Measurements from ENCODE around the gene SLC35G2.
"Not testable (repeated sequence)": the region's sequence is repeated elsewhere in the genome, so short reads cannot be mapped to it uniquely, and the experiment has no call there.

The SLC35G2 gene

DNA sequence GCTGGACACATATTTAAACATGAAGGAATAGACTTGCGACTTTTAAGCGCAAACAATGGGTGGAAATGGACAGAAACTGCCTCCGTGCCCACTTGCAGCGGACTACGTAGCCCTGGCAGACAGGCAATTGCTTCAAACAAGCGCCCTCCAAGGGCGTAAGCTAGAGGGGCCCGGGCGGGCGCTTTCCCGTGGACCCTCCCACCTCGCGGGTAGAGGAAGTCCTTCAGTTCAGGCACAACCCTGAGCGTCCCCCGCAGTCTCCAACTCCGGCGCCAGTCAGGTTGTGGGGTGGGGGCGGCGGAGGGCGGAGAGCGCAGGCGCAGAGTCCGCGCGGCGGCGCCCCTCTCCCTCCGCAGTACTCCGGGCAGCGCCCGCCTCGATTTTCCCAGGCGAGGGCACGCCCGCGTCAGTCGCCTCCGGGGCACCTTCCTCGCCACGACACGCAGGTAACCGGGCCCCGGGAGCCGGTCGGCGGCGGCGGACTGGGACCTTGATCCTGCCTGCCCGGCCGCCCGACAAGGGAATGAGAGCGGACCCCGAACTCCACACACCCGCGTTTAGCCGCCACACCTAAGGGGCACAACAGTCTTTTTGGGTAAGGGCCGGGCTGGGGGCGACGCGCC, at the start of gene SLC35G2:
Gene SLC35G2, plus strand, starts transcription at position 358 of the 623 bp plus-strand sequence. CDS start 35,335 bp downstream, outside the sequence.
- DNase-seq (ENCODE audit: low read depth), result no peak

DNA sequence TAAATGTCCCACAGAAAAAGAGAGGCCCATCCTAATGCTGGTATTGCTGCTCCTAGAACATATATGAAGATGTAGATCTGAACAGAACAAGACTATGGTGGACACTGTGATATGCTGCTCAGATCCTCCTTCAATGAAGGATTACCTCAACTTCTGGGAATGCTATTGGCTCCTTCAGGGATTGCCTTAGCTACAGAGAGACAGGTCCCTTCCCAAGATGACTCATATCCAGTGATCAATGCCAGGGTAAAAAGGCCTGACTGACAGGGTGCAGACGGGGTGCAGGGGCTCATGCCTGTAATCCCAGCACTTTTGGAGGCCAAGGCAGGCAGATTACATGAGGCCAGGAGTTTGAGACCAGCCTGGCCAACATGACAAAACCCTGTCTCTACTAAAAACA, 46.2 kb upstream of the SLC35G2 start:
- DNase-seq (ENCODE audit: low read depth), result no peak

DNA sequence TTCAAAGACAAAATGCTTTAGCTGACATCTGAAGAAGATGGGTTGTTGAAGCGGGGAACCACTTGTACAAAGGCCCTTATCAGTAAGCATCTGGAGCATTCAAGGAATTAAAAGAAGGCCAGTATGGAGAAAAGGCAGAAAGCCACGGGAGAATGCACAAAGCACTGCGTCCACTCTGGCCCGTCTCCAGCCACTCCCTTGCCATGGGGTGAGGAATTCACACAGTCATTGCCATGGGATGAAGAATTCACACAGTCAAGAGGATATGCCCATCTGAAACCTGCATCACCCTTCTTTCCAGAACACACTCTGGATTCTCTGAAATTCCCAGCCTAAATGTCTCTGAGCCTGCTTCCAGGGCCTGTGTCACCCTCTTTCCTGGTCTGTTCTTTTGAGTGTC, 40.1 kb upstream of the SLC35G2 start:
- DNase-seq (ENCODE audit: low read depth), result no peak

DNA sequence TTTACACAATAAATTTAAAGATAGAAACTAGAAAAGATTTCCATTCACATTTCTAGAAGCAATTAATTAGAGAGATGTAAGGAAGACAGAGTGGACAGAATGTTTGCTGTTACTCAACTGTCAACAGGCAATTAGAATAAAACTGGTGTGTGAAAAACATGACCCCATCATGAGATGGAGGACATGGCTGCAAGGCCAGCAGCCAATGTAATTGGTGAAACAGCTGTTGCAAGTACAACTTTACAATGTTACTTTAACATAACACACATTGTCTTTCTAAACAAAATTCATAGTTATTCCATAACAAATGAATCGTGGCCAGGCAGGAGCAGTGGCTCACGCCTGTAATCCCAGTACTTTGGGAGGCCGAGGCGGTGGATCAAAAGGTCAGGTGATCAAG, 38.2 kb upstream of the SLC35G2 start:
- no peak for DNase-seq (ENCODE audit: low read depth)

DNA sequence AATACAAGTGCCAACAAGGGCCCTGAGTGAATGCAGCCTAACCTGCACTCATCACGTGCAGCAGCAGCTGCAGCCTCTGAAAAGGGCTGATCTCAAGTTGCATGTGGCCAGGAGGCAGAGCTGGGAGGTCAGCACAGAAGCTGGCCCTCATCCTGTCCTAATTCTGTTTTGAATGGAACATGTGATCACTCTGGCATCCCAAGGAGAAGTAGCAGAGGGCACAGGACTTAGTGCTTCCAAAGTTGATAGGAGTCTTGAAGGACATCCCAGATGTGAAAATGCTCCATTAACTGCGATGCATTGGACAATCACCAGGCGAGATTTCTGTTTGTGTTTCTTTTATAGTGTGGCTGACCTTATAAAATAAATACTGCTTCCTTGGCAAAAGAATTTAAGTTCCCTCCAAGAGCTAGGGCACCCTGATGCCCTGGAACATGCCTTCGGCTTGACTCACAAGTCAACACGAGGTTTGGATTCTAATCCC, 35.2 kb upstream of the SLC35G2 start:
- DNase-seq (ENCODE audit: low read depth), result no peak

DNA sequence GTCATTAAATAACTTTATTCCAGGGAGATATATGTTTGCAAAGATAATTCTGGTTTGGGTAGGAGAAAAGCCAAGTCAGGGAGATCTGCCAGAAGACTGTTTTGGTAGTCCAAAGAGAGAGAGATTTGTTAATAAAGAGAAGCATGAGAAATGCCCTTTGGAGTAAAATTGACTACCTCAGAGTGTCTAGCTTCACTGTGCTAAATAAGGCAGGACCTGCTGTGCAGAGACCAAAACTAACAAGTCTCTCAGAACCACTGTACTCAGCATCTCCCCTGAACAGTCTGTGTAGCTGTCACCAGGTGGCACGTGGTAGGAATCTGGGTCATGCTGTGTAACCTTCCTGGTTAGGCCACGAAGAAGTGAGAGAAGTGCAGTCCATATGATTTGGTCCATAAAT, 31.6 kb upstream of the SLC35G2 start:
- DNase-seq (ENCODE audit: low read depth), result peak; percentile 31

DNA sequence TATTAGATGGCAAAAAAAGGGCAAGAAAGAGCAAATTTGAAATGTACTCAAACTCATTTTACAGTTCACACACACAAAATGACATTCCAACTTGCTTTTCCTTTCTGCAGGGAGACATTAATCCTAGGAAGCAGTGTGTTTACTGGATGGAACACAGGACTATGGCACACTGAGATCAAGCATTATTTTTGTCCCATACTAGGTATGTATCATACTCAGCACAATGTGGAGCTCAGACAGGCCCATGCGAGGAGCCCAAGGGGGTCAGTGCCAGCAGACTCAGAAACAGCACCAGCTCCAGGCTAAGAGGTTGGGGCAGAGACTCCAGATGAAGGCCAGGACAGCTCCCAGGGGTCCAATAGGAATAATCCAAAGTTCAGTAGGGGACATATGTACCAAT, 30.8 kb upstream of the SLC35G2 start:
- no peak for DNase-seq (ENCODE audit: low read depth)

DNA sequence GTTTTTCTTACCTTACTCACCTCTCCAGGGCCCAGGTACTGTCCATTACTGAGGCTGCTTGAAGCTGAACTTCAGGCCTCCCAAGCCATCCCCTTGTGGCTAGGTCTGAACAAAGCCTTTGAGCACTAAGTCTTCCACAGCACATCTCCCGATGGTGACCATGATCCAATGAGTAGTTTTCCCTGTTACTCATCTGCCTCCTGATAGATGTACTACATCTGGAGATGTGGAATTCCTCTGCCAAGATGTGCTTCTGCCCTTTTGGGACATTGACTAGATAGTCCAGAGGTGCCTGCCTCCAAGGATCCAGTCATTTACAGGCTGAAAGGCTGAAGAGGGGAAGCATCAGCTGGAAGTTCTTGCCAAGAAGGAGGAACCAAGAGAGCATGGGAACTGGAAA, 28.9 kb upstream of the SLC35G2 start:
- DNase-seq (ENCODE audit: low read depth), result no peak

DNA sequence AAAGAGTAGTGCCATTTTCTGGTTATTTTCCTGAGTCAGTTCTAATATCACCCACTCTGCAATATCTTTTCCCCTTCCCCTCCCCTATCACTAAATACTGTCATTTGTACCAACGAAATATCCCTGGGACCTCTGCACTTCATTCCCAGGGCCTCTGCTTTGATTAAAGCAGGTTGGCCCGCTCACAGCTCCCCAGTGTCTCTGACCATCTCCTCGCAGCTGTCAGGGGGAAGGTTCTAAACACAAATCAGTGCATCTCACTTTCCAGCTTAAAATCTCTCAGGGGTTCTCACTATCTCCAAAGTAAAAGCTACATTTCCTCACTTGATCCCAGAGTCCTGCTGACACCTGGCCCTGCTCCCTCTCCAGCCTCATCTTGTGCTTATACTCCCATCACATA, 28.1 kb upstream of the SLC35G2 start:
- DNase-seq (ENCODE audit: low read depth), result no peak

DNA sequence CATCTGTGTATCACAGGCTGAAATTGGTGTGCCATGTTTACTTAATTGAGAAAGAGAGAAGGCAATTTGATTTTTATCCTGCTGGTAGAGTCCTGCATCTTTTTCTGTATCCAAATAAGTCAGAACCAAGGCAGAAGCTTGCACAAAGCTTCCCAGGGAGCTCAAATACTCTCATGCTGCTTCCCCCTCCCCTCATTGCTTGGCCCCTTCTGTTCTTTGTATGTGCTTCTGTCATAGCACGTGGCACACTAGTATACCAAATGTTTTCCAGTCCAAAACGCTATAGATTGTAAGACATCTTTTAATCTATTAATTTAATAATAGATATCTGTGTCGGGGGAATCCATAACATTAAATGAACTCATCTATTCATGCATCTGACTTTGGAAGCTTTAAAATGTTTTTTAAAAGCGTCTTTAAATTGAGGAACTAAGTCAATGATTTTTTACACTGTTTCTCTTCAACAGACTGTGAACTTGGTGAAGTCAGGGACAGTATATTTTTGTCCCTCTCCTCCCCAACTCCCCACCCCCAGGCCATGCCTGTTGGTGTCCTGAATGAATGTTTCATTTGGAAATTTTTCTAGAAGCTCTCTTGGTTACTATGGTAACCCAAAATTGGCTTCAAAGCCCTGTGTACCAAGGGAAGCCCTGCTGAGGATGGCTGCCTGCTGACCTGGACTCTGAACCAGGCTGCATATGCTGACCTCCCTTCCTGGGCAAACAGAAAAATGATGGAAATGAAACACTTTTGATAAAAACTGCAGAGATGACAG, 26.2 kb upstream of the SLC35G2 start:
- no peak for DNase-seq (ENCODE audit: low read depth)

DNA sequence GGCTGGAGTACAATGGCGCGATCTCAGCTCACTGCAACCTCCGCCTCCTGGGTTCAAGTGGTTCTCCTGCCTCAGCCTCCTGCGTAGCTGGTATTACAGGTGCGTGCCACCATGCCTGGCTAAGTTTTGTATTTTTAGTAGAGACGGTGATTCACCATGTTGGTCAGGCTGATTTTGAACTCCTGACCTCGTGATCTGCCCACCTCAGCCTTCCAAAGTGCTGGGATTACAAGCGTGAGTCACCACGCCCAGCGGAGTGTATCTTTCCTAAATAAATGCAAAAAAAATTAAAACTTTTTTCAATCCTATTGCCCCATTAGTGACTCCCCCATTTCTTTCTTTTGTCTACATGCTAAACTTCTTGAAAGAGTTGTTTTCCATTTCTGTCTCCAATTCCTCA, 17.8 kb upstream of the SLC35G2 start:
- not testable (repeated sequence) for DNase-seq (ENCODE audit: low read depth)

DNA sequence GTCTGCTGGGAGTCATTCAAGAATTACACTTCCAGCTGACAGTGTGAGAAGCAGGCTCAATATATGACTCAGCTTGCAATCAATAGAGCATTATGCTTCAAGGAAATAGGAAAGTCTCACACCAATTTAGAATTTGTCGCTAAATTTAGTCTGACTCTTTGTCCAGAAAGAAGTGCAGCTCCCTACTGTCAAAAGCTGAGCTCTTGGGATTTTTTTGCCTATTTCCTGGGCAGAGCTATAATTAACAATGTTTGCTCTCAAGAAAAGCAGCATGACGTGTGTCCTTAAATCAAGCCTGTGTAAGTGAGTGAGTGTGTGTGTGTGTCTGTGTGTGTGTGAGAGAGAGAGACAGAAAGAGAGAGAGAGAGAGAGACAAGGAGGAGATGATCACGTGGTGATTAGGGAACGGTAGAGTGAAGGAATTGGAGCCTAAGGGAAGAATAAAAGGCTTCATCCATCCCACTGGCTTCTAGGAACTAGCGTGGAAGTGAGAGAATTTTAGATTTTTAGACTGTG, 16.4 kb upstream of the SLC35G2 start:
- DNase-seq (ENCODE audit: low read depth), result no peak

DNA sequence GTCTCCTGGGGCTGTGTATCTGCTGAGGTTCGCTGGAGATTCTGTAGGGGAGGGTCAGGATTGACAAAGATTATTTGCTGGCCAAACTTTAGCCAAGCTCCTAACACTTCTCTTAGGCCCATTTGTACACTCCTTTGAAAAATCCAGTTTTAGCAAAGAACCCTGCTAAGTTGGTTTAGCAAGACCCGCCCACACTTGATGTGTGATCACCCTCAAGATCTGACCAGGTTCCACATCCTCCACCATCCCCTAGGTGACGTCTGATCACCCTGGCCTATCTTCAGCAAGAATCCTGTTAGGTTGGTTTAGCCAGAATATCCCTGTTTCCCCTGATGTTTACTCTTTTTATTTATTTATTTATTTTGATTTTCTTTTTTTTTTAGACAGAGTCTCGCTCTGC, 14.8 kb upstream of the SLC35G2 start:
- no peak for DNase-seq (ENCODE audit: low read depth)

DNA sequence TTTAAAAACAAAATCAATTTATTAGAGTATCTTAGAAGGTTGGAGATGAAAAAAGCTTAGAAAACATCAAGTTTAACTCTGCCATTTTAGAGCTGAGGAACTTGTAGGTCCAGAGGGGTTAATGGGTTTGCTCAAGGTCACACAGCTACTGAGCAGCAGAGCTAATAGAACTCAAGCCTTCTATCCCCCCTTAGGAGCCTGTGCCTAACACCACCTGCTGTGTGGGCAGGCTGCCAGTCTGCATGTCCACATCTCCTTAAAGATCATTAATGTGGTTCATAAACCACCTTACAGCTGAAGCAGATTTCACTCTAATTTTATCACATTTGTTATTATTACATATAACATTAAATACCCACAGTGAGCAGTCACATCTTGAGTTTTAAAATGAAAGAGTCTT, 14.1 kb upstream of the SLC35G2 start:
- DNase-seq (ENCODE audit: low read depth), result no peak

DNA sequence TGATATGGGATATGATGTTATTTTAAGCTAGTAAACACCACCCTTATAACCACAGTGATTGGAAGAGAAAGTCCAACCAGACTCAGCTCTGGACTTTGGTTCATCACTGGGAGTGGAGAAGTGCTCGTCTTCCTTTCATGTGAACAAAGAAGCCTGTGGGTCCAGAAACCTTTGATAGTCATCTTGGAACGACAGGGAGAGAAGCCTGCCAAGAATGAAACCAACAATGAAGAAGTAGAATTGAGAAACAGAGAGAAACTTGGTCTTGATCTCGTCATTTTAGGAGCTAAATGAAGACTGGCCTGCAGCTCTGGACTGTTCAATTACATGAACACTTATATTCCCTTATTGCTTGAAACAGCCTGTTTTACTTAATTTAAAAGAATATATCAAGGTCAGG, 13.1 kb upstream of the SLC35G2 start:
- no peak for DNase-seq (ENCODE audit: low read depth)

DNA sequence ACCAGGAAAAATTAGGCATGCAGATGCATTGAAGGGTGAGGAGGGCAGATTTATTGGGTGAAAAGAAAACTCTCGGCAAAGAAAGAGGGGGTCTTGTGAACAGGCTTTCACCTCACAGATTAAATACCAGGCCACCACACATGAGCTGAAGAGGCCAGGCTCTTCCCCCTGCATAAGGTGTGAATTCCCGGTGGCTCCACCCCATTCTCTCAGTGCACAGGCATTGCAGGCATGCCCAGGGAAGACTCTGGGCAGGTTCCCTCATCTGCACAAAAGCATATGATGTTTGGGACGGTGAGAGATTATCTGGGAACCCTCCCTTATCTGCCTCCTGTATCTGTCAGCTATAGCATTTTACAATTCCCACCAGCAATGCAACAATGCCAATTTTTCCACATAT, 7.2 kb upstream of the SLC35G2 start:
- DNase-seq (ENCODE audit: low read depth), result no peak

DNA sequence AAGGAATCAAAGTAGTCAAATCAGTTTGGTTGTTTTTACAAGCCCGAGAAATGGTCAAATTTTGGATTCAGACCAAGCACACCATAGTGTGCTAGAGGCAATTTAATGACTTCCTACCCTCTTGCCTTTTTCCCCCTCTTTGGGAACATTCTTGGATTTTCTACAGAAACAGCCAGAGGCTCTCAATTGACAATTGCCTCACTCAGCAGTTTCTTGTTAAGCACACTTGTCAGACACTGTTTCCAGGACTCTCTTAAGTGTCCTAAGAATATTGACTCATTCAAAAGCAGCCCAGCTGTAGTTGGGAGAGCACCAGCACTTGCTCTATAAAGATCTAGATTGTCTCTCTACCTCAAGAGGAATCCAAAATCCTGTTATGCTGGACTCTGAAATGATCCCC, 1.5 kb upstream of the SLC35G2 start:
- DNase-seq (ENCODE audit: low read depth), result no peak

DNA sequence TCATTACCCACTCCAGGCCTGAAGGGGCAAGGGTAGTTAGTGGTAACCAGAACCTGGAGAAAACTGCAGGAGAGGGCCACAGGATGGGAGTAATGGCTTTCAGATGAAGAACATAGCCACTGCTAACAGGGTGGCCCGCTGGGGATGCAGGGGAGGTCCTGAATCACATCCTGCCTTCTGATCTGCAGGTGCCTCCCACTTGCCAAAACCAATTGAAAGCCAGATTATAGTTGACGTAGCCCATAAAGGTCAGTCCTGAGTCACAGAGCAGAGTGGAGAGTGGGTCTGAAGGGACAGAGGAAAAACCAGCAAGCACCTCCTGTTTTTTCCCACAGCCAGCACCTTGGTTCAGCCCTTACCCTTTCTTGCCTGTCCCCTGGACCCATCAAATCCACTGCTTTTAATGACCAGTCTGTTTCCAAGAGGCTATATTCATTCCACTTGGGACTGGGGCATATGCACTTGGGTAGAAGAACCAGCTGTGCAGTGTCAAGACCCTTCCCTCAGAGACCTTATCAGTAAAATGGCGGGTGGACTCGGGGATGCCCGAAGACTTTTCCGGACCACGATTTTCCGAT, 646 bp upstream of the SLC35G2 start:
- DNase-seq (ENCODE audit: low read depth), result peak; percentile 66

DNA sequence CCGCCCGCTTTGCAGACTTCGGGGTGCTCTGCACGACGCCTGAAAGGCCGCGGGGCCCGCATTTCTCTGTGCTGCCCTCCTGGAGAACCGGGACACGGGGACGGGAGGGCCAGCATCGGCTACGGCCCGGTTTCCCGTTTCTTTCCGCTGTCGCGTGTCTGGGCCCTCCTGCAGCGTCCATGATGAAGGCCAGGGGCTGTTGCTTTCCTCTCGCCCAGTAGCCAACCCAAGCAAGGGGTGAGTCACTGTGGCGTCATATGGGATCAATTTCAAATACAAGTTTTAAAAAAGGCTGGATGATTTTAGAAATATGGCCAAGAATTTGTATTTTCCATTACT, 435 bp downstream of the SLC35G2 start:
- peak; percentile 83 for DNase-seq (ENCODE audit: low read depth)

DNA sequence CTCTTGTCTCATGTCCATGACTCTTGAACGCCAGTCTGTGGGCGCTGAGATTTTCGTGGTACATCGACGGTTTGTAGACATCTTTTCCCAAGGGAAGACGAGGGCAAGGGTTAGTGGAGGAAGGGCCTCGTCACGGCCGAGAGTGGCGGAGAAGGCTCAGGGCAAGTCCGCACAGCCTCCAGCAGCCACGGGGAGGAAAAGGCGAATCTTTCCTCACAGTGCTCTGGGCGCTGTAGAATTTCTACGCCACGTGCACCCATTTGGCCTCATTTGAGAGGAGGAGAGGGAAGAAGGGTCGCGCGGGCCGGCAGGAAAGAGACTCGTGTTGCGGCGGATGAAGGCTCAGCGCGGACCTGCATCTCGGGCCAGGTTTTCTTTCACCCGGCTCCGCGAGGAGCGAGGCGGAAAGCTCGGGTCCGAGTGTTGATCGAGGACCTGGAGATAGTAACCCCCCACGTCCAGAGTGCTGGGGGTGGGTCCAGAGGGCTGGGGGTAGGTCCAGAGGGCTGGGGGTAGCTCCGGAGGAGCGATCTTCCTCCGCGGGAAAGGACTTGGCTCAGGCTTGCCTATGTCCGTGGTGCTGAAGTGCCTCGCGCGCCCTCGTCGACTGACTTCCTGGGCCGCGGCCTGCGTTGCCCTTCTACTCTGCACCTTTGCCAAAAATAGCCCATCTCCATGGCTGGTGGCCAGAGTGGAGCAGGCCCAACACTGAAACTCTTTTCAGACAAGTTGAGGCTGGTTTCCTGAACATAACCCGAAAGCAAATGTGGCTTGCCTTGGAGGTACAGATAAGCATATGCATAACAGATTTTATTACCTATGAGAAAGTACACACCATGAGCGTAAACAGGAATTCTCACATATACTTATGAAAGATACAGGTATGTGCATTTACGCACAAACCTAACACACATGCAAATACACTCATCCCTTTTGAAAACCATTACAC, 1.1 kb downstream of the SLC35G2 start:
- no peak for DNase-seq (ENCODE audit: low read depth)

DNA sequence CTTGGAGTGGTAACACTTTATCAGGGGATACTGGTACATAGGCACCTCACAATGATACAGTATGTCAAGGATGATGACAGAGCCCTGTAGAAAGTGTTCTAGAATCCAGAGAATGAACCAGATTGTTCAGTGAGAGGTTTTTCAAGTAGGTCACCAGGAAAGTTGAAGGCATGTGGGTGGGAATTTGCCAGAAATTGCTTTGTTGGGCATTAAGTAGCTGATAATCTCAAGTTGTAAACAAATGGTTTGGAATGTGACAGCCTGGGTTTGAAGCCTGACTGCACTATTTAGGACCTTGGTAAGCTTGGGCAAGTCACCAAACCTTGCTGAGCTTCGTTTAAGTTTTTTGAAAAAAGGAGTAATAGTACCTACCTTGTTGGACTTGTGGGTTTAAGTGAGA, 12.5 kb downstream of the SLC35G2 start:
- no peak for DNase-seq (ENCODE audit: low read depth)
